ENCODE results near the gene LRMDA.

LRMDA gene

GRCh38 chr10:75542906-75543305, 111.5 kb downstream of the LRMDA start:
- no peak for DNase-seq

GRCh38 chr10:75544386-75544785, 113.0 kb downstream of the LRMDA start:
- no peak for DNase-seq

GRCh38 chr10:75544993-75545706, 113.7 kb downstream of the LRMDA start:
- no peak for DNase-seq

- DNase-seq = no peak
Observed at GRCh38 chr10:75546004-75546403, 114.6 kb downstream of the LRMDA start.

- no peak for DNase-seq
Observed at GRCh38 chr10:75547391-75548298, 116.2 kb downstream of the LRMDA start.

GRCh38 chr10:75548356-75548755, 116.9 kb downstream of the LRMDA start:
- no peak for DNase-seq

- DNase-seq = no peak
Observed at GRCh38 chr10:75550191-75550590, 118.8 kb downstream of the LRMDA start.

- no peak for DNase-seq
Observed at GRCh38 chr10:75552171-75552570, 120.7 kb downstream of the LRMDA start.

GRCh38 chr10:75553550-75553949, 122.1 kb downstream of the LRMDA start:
- no peak for DNase-seq

GRCh38 chr10:75555323-75555722, 123.9 kb downstream of the LRMDA start:
- DNase-seq = no peak

- DNase-seq = no peak
Observed at GRCh38 chr10:75556320-75556719, 124.9 kb downstream of the LRMDA start.

GRCh38 chr10:75565286-75566251, 134.1 kb downstream of the LRMDA start:
- no peak for DNase-seq

- DNase-seq = no peak
Observed at GRCh38 chr10:75568450-75569130, 137.2 kb downstream of the LRMDA start.

GRCh38 chr10:75569506-75569905, 138.1 kb downstream of the LRMDA start:
- no peak for DNase-seq

GRCh38 chr10:75572478-75572877, 141.1 kb downstream of the LRMDA start:
- no peak for DNase-seq

- DNase-seq = no peak
Observed at GRCh38 chr10:75575940-75576339, 144.5 kb downstream of the LRMDA start.

GRCh38 chr10:75582102-75582501, 150.7 kb downstream of the LRMDA start:
- DNase-seq = no peak

GRCh38 chr10:75585294-75585693, 153.9 kb downstream of the LRMDA start:
- no peak for DNase-seq

- no peak for DNase-seq
Observed at GRCh38 chr10:75586814-75587213, 155.4 kb downstream of the LRMDA start.

- DNase-seq = no peak
Observed at GRCh38 chr10:75588031-75588430, 156.6 kb downstream of the LRMDA start.

- DNase-seq = no peak
Observed at GRCh38 chr10:75589895-75590654, 158.7 kb downstream of the LRMDA start.
